ENCODE results near the gene CISD2. TPM values are rescaled to one million over a fixed set of nuclear protein-coding genes. Genes with fewer than 3 reads are reported as not detected.

The CISD2 gene
- total and polyA plus RNA-seq, 2 experiments from 2014 or later, result 34.1 to 102 TPM

GRCh38 chr4:102836596-102836995, 32.2 kb upstream of the CISD2 start:
- no peak overlapping the region for H3K27ac ChIP-seq (ENCODE audit: low read depth)
- no peak for DNase-seq (ENCODE audit: low spot score)
- no peaks in the 10 kb centered on the region for H3K9me2 ChIP-seq (ENCODE audit: insufficient read depth)
- H3K4me2 ChIP-seq, result no peak overlapping the region
- H3K4me1 ChIP-seq (ENCODE audit: insufficient read depth), result peaks cover 16% of the 10 kb centered on the region
- H3K4me3 ChIP-seq, result no peak overlapping the region
- peaks cover 9% of the 10 kb centered on the region; the same call in 1 of the 2 replicates for H3K79me2 ChIP-seq (replicated peaks; ENCODE audit: insufficient read depth)
- H2AFZ ChIP-seq, result no peak overlapping the region
- H3K27me3 Mint-ChIP-seq (ENCODE audit: insufficient read depth, low read depth, poor library complexity), result peaks cover 5% of the 10 kb centered on the region
- H3K27ac Mint-ChIP-seq, result no peak overlapping the region
- no peak overlapping the region for H3K4me3 Mint-ChIP-seq
- TF ChIP-seq NANOG (IDR thresholded peaks at IDR 0.05; ENCODE audit: borderline replicate concordance), result no peak
- TF ChIP-seq STAT1 (IDR thresholded peaks at IDR 0.05; ENCODE audit: unreplicated experiment), result no peak
- TF ChIP-seq ZNF331 (CRISPR knock-in tag; IDR thresholded peaks at IDR 0.05; ENCODE audit: low read depth), result no peak
- TF ChIP-seq ZNF462 (CRISPR knock-in tag; IDR thresholded peaks at IDR 0.05), result no peak
- TF ChIP-seq EZH2 (IDR thresholded peaks at IDR 0.05; ENCODE audit: low read depth, unreplicated experiment), result no peak
- TF ChIP-seq ETS1 (IDR thresholded peaks at IDR 0.05), result no peak
- TF ChIP-seq EZH2phosphoT487 (IDR thresholded peaks at IDR 0.05; ENCODE audit: unreplicated experiment), result no peak
- TF ChIP-seq POLR2AphosphoS5 (IDR thresholded peaks at IDR 0.05; ENCODE audit: low read depth), result no peak
- H3F3A ChIP-seq (replicated peaks; ENCODE audit: low read depth), result no peaks in the 10 kb centered on the region
- H3K9me3 Mint-ChIP-seq, result no peaks in the 10 kb centered on the region
- peaks cover 18% of the 10 kb centered on the region for H3K4me1 Mint-ChIP-seq
- no peaks in the 10 kb centered on the region for H3K36me3 ChIP-seq (ENCODE audit: insufficient read depth)
- H3K36me3 Mint-ChIP-seq (ENCODE audit: low read depth), result no peaks in the 10 kb centered on the region
- no peak for ATAC-seq
- H3K27me3 ChIP-seq (ENCODE audit: insufficient read depth), result no peaks in the 10 kb centered on the region
- H4K20me1 ChIP-seq (replicated peaks; ENCODE audit: insufficient read depth), result no peaks in the 10 kb centered on the region
